ENCODE results near the gene ANKDD1A. TPM values are rescaled to one million over a fixed set of nuclear protein-coding genes. Genes with fewer than 3 reads are reported as not detected.

ANKDD1A gene
- total RNA-seq, 4 donors from 2014 or later: 1.3 to 2.8 (median 1.7) TPM

DNA sequence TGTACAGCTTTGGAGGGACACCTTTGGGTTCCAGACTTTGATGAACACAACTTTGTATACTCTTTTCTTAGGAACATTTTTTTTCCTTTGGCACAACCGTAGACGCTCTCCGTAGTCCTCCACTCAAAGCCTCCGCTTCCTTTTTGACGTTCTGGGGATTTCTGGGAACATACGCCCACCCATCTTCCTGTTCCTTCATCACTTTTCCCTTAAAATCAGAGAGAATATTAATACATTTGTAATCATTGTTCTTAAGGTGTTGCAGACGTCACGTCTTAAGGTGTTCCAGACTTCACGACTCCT, 78.4 kb downstream of the ANKDD1A start:
- H3K4me3 ChIP-seq (ENCODE audit: low read depth, poor library complexity, severe bottlenecking): peak overlapping the region; percentile 95
- intact Hi-C loops (cut with DNase I; ENCODE audit: low total_unique reads): no loop called here
- TF ChIP-seq POLR2A (IDR thresholded peaks at IDR 0.05): no peak
- TF ChIP-seq, protein P1, sequence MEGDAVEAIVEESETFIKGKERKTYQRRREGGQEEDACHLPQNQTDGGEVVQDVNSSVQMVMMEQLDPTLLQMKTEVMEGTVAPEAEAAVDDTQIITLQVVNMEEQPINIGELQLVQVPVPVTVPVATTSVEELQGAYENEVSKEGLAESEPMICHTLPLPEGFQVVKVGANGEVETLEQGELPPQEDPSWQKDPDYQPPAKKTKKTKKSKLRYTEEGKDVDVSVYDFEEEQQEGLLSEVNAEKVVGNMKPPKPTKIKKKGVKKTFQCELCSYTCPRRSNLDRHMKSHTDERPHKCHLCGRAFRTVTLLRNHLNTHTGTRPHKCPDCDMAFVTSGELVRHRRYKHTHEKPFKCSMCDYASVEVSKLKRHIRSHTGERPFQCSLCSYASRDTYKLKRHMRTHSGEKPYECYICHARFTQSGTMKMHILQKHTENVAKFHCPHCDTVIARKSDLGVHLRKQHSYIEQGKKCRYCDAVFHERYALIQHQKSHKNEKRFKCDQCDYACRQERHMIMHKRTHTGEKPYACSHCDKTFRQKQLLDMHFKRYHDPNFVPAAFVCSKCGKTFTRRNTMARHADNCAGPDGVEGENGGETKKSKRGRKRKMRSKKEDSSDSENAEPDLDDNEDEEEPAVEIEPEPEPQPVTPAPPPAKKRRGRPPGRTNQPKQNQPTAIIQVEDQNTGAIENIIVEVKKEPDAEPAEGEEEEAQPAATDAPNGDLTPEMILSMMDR (IDR thresholded peaks at IDR 0.05): no peak
- no peak for DNase-seq (ENCODE audit: low spot score in 2 of 2)
- whole genome bisulfite sequencing, 2 donors: 2 to 4% methylated on average over 9 of the region's 9 CpGs

- intact Hi-C loops (cut with DNase I; ENCODE audit: low total_unique reads): no loop called here
- 58 to 70% methylated on average over 2 of the region's 2 CpGs for WGBS, 2 donors
- no peak overlapping the region for H3K4me3 ChIP-seq (ENCODE audit: low read depth, poor library complexity, severe bottlenecking)
- TF ChIP-seq, protein P1 (IDR thresholded peaks at IDR 0.05): no peak
- no peak for TF ChIP-seq POLR2A (IDR thresholded peaks at IDR 0.05)
- DNase-seq (ENCODE audit: low spot score in 2 of 2): no peak
Measured at GRCh38 chr15:64991536-64992135, 79.9 kb downstream of the ANKDD1A start.

DNA sequence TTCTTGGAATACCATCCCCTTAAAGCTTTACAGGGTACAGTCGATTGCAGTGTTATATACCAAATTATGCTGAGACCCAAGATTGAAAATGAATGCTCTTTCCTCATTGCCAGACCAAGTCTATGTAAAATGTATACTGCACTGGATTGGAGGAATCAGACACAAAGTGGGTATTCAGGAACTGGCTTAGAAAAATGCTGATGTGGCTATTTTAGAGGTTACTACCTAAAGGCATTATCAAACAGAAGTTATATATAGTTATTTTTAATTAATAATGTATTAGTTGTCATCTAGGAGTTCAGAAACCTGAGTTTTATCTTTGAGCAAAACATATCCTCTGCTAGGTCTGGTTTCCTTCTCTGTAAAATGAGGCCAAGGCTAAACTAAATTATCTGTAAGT, 81.6 kb downstream of the ANKDD1A start:
- no peak overlapping the region for H3K4me3 ChIP-seq (ENCODE audit: low read depth, poor library complexity, severe bottlenecking)
- intact Hi-C loops (cut with DNase I; ENCODE audit: low total_unique reads): no loop called here
- WGBS, 2 donors: 57 to 80% methylated on average over 1 of the region's 1 CpG
- no peak for DNase-seq (ENCODE audit: low spot score in 2 of 2)
- TF ChIP-seq, protein P1 (IDR thresholded peaks at IDR 0.05): no peak
- no peak for TF ChIP-seq POLR2A (IDR thresholded peaks at IDR 0.05)

DNA sequence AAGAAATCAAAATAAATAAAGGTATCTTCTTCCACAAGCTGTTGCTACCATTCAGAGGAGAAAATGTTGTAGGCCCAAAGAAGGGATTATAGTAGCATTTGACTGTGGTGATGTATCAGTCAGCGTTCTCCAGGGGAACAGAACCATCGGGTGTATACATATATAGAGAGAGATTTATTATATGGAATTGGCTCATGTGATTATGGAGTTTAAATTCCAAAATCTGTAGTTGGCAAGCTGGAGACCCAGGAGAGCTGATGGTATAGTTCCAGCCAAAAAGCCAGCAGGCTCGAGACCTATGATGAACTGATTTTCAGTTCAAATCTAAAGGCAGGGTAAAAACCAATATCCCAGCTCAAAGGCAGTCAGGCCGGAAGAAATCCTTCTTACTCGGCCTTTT, 85.4 kb downstream of the ANKDD1A start:
- WGBS, 2 donors: 81% methylated on average over 5 of the region's 5 CpGs
- intact Hi-C loops (cut with DNase I; ENCODE audit: low total_unique reads): no loop called here
- no peak for DNase-seq (ENCODE audit: low spot score in 2 of 2)
- TF ChIP-seq, protein P1 (IDR thresholded peaks at IDR 0.05): no peak
- TF ChIP-seq POLR2A (IDR thresholded peaks at IDR 0.05): no peak
- no peak overlapping the region for H3K4me3 ChIP-seq (ENCODE audit: low read depth, poor library complexity, severe bottlenecking)

- WGBS, 2 donors: 74 to 80% methylated on average over 4 of the region's 4 CpGs
- TF ChIP-seq, protein P1 (IDR thresholded peaks at IDR 0.05): no peak
- no peak for TF ChIP-seq POLR2A (IDR thresholded peaks at IDR 0.05)
- DNase-seq (ENCODE audit: low spot score in 2 of 2): no peak
- H3K4me3 ChIP-seq (ENCODE audit: low read depth, poor library complexity, severe bottlenecking): no peak overlapping the region
- intact Hi-C loops (cut with DNase I; ENCODE audit: low total_unique reads): no loop called here
Measured at GRCh38 chr15:64997745-64998375, 86.2 kb downstream of the ANKDD1A start.

DNA sequence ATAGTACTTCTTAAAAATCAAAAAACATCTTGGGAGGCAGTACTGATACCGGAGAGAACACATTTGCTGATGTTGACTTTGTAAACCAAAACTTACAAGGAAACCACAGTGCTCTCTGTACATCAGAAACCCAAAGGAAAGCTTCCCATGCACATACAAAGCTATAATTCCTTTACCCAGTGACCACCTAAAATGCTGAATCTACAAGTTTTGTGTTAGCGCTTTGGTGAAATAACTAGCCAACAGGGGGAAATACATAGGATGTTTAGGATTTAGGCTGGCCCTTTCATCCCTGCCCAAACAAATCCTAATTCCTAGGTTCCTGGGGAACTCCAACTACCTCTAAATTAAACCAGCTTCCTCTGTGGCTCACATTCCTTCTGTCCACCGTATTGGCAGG, 93.3 kb downstream of the ANKDD1A start:
- intact Hi-C loops (cut with DNase I; ENCODE audit: low total_unique reads): no loop called here
- H3K4me3 ChIP-seq (ENCODE audit: low read depth, poor library complexity, severe bottlenecking): no peak overlapping the region
- WGBS, 2 donors: 76 to 90% methylated on average over 3 of the region's 3 CpGs
- TF ChIP-seq POLR2A (IDR thresholded peaks at IDR 0.05): no peak
- TF ChIP-seq, protein P1 (IDR thresholded peaks at IDR 0.05): no peak
- DNase-seq (ENCODE audit: low spot score in 2 of 2): peak in 1 of 2 donors; percentile 2

Data from lower leg skin (tissue), 4 donors.